ENCODE results near the gene SMCO4. TPM values are rescaled to one million over a fixed set of nuclear protein-coding genes. Genes with fewer than 3 reads are reported as not detected.
"Not testable (repeated sequence)": the region's sequence is repeated elsewhere in the genome, so short reads cannot be mapped to it uniquely, and the experiment has no call there.

SMCO4 gene
- 9.2 TPM for polyA plus RNA-seq (ENCODE audit: insufficient read length)

- no peak for DNase-seq (ENCODE audit: low read depth)
Measured at GRCh38 chr11:93543292-93543977, at the start of gene SMCO4. TSS of gene SMCO4 (minus strand) at chr11:93543391. CDS start at chr11:93479189, 64,202 bp downstream.

- DNase-seq (ENCODE audit: low read depth), result no peak
Measured at GRCh38 chr11:93591247-93591898, 48.2 kb upstream of the SMCO4 start.

GRCh38 chr11:93589347-93589746 lies 46.2 kb upstream of the SMCO4 start:
- DNase-seq (ENCODE audit: low read depth), result no peak

GRCh38 chr11:93587858-93588581 lies 44.8 kb upstream of the SMCO4 start:
- no peak for DNase-seq (ENCODE audit: low read depth)

GRCh38 chr11:93587425-93587824 lies 44.2 kb upstream of the SMCO4 start:
- not testable (repeated sequence) for DNase-seq (ENCODE audit: low read depth)

- no peak for DNase-seq (ENCODE audit: low read depth)
Measured at GRCh38 chr11:93585758-93586157, 42.6 kb upstream of the SMCO4 start.

GRCh38 chr11:93583490-93583889 lies 40.3 kb upstream of the SMCO4 start:
- DNase-seq (ENCODE audit: low read depth), result no peak

GRCh38 chr11:93579187-93579751 lies 36.1 kb upstream of the SMCO4 start:
- DNase-seq (ENCODE audit: low read depth), result no peak

GRCh38 chr11:93577286-93577685 lies 34.1 kb upstream of the SMCO4 start:
- DNase-seq (ENCODE audit: low read depth), result no peak

- DNase-seq (ENCODE audit: low read depth), result not testable (repeated sequence)
Measured at GRCh38 chr11:93576870-93577269, 33.7 kb upstream of the SMCO4 start.

GRCh38 chr11:93574638-93575220 lies 31.5 kb upstream of the SMCO4 start:
- DNase-seq (ENCODE audit: low read depth), result no peak

- DNase-seq (ENCODE audit: low read depth), result no peak
Measured at GRCh38 chr11:93573184-93573583, 30.0 kb upstream of the SMCO4 start.

GRCh38 chr11:93572621-93573020 lies 29.4 kb upstream of the SMCO4 start:
- DNase-seq (ENCODE audit: low read depth), result no peak

GRCh38 chr11:93572171-93572570 lies 29.0 kb upstream of the SMCO4 start:
- no peak for DNase-seq (ENCODE audit: low read depth)

- no peak for DNase-seq (ENCODE audit: low read depth)
Measured at GRCh38 chr11:93571612-93572011, 28.4 kb upstream of the SMCO4 start.

GRCh38 chr11:93570759-93571413 lies 27.7 kb upstream of the SMCO4 start:
- no peak for DNase-seq (ENCODE audit: low read depth)

GRCh38 chr11:93569496-93569895 lies 26.3 kb upstream of the SMCO4 start:
- no peak for DNase-seq (ENCODE audit: low read depth)

- no peak for DNase-seq (ENCODE audit: low read depth)
Measured at GRCh38 chr11:93568726-93569125, 25.5 kb upstream of the SMCO4 start.

- no peak for DNase-seq (ENCODE audit: low read depth)
Measured at GRCh38 chr11:93567401-93567895, 24.3 kb upstream of the SMCO4 start.

- no peak for DNase-seq (ENCODE audit: low read depth)
Measured at GRCh38 chr11:93564895-93565294, 21.7 kb upstream of the SMCO4 start.

GRCh38 chr11:93563857-93564256 lies 20.7 kb upstream of the SMCO4 start:
- no peak for DNase-seq (ENCODE audit: low read depth)
